Activated CD8-positive, alpha-beta memory T cell treated with anti-CD3 and anti-CD28 coated beads, Interleukin-2, amount 50 U/mL, for 4 hours (primary cell): ENCODE data around the gene AKR1C8.
"Not testable (repeated sequence)": the region's sequence is repeated elsewhere in the genome, so short reads cannot be mapped to it uniquely, and the experiment has no call there.

ENCODE experiments used
- DNase-seq: peaks from one replicate; pipeline ENCODE4 v3.0.0-alpha.2; 2020

AKR1C8 gene

GRCh38 chr10:5184987-5185775 lies at the start of gene AKR1C8:
TSS of gene AKR1C8 (minus strand) at chr10:5185150. CDS start at chr10:5185104, 46 bp downstream.
- DNase-seq: no peak

- no peak for DNase-seq
Observed at GRCh38 chr10:5234106-5234860, 49.3 kb upstream of the AKR1C8 start.

GRCh38 chr10:5233324-5233723 lies 48.4 kb upstream of the AKR1C8 start:
- DNase-seq: no peak

DNA sequence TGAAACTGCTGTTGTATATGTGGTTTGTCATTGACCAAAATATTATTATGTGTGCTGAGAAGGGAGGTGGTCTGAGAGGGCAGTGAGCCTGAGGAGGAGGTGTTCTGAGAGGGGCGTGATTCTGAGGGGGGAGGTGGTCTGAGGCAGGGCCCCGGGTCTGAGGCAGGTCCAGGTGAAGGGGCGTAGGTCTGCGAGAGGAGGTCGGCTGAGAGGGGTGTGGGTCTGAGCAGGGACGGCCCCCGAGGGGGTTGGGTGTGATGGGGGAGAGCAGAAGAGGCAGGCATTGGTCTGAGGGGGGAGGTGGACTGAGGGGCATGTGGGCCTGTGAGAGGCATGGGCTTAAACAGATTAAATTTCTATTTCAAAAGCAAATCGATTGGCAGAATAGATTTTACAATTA lies 44.1 kb upstream of the AKR1C8 start:
- no peak for DNase-seq

DNA sequence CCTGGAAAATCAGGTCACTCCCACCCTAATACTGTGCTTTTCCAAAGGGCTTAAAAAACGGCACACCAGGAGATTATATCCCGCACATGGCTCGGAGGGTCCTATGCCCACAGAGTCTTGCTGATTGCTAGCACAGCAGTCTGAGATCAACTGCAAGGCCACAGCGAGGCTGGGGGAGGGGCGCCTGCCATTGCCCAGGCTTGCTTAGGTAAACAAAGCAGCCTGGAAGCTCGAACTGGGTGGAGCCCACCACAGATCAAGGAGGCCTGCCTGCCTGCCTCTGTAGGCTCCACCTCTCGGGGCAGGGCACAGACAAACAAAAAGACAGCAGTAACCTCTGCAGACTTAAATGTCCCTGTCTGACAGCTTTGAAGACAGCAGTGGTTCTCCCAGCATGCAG lies 38.0 kb upstream of the AKR1C8 start:
- not testable (repeated sequence) for DNase-seq

DNA sequence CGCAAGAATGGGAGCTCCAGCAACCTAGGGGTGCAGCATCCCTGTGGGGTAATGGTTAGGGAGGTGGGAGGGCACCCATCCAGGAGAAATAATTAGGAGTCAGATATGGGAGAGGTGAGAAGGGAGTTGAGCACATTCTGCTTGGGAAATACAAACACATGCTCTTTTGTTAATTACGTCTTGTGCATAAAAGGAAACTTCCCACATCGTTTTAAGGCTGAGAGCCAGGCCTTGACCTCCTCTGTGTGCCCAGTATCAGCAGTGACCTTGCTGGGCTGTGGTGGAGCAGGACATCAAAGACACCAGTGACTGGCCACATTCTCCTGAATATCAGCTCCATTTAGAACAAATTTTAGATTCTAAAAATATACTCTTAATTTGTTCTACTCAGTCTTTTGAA lies 34.3 kb upstream of the AKR1C8 start:
- DNase-seq: no peak

DNA sequence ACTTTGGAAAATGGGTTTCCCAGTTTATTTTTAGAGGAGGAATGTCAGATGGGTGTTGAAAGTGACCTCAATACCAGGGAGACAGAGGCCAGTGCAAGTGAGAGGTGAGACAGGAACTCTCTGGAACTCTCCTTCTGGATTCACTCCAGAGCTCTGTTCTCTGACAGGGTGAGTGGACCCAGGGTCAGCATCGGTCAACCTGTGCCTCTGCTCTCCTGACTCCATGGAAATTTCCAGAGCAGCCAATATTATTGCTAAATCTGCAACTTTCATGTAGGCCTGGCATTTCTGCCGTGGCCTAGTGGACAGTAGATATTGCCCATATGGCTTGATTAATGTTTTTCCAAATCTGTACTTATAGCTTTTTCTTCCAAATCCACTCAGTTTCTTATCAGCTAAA lies 31.9 kb upstream of the AKR1C8 start:
- DNase-seq: no peak

DNA sequence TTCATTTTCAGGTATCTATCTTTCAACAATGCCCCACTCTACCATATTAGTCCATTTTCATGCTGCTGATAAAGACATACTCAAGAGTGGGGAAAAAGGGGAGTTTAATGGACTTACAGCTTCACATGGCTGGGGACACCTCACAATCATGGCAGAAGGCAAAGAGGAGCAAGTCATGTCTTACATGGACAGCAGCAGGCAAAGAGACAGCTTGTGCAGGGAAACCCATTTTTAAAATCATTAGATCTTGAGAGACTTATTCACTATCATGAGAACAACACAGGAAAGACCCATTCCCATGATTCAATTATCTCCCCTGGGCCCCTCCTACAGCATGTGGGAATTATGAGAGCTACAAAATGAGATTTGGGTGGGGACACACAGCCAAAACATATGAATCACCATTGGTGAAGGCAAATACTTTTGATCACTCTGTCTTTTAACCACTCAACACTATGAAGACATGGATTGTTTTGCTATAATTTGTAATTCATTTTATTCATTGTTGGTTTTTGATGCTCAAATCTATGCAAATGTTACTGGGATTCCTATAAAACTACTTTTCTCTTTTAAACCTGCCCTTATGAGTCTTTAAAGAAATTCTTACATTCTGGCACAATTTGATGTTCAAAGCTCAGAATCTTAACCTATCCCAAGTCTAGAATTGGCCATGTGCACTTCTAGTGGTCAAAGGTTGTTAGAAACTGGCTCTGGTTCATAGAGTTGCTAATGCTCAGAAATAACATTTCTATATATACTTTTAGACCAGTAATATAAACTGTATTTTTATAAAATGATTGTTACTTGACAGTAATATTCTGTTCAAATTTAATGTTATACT lies 27.0 kb upstream of the AKR1C8 start:
- no peak for DNase-seq

GRCh38 chr10:5210261-5210660 lies 25.3 kb upstream of the AKR1C8 start:
- not testable (repeated sequence) for DNase-seq

DNA sequence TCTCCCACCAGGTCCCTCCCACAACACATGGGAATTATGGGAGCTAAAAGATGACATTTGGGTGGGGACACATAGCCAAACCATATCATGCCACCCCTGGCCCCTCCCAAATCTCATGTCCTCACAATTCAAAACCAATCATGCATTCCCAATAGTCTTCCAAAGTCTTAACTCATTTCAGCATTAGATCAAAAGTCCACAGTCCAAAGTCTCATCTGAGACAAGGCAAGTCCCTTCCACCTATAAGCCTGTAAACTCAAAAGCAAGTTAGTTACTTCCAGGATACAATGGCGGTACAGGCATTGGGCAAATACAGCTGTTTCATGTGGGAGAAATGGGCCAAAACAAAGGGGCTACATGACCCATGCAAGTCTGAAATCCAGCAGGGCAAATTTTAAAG lies 24.8 kb upstream of the AKR1C8 start:
- not testable (repeated sequence) for DNase-seq

DNA sequence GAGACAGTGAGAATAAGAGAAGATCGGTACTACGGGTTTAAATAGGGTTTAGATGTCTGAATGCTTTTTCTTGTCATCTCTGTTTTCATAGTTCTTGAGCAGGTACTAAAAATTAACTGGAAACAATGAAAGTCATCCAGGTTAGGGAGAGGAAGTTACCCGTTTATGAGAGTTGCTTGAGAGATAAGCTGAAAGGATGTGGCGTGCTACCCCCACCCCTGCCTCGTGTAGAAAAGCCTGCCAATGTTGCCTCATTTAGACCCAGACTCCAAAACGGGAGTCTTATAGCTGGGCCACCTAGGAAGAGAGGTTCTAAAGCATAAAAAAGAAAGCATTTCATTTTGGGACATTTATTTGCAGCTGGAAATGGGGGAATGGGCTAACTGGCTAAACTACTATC lies 21.8 kb upstream of the AKR1C8 start:
- no peak for DNase-seq

GRCh38 chr10:5199398-5199797 lies 14.4 kb upstream of the AKR1C8 start:
- no peak for DNase-seq

DNA sequence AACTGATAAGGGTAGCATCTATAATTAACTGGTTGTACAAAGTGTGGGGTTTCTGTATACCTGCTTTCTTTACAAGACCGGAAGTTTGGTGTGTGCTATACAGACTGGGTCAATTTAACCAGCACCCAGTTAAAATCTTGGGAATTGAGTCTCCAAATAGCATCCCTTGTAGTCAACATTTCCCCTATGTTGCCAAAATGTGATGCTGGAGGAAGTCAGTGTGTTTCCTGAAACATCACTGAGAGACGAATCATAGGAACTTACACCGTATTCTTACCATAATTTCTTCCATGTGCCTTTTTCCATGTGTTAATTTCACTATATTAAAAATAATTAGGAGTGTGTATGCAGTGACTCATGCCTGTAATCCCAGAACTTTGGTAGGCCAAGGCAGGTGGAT lies 13.4 kb upstream of the AKR1C8 start:
- no peak for DNase-seq

DNA sequence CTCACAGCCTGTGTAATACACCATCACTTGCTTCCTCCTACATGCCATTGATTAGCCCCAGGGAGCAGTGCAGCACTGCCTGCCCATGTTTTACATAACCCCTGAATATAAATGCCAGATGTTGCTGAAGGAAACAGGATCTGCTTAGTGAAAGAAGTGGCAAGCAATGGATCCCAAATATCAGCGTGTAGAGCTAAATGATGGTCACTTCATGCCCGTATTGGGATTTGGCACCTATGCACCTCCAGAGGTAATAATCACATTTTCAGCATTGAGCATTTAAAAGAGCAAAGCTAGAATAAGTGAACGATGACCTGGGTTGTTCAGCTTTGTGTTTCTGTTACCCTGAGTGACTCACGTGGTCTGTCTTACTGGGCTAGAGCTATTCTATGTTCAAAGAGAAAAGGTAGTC lies 11.8 kb upstream of the AKR1C8 start, which contains the start of gene AKR1C4:
TSS of gene AKR1C4 (plus strand) at position 136 of the 412 bp plus-strand sequence. CDS start at position 167, 31 bp downstream.
- DNase-seq: no peak

DNA sequence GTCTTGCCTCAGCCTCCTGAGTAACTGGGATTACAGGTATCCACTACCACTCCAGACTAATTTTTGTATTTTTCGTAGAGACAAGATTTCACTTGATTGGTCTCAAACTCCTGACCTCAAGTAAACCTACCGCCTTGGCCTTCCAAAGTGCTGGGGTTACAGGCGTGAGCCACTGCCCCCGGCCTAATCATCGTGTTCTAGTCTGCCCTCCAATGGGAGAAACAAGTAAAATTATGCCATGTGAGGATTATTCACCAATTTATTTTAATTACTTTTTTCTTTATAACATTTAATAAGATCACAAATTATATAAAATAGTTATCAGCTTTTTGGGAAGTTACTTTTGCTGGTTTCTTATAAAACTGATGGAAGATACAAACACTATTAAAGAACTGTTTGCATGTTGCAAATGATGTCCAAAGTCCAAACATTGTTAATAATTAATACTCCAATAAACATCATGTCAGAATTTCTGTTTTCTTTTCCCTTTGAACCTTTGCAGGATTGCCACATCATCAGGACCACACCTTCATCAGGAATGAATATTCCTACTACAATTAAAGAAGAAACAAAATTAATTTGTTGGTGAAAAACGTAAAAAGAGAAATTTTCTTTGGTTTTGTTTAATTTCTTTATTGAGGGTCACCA lies 10.9 kb upstream of the AKR1C8 start:
- no peak for DNase-seq

GRCh38 chr10:5194431-5194830 lies 9.5 kb upstream of the AKR1C8 start:
- no peak for DNase-seq

DNA sequence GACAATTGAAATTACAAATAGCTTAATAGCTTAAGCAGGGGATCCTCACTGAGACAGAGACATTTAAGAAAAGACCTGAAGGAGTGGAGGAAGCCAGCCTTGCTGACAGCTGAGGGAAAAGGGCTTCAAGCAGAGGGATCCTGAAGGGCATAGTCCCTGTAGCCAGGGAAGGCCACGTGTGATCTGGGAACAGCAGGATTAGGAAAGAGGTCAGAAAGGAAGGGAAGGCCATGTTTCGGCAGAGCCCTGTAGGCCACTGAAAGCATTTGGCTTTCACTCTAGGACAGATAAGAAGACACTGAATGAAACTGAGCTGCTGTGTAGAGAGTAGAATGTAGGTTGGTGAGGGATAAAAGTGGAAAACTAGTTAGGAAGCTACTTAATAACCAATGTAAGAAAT lies 3.4 kb upstream of the AKR1C8 start:
- DNase-seq: no peak

- DNase-seq: no peak
Observed at GRCh38 chr10:5187867-5188266, 2.9 kb upstream of the AKR1C8 start.

- DNase-seq: no peak
Observed at GRCh38 chr10:5183923-5184322, 1.0 kb downstream of the AKR1C8 start.

- DNase-seq: not testable (repeated sequence)
Observed at GRCh38 chr10:5180503-5180902, 4.4 kb downstream of the AKR1C8 start.

DNA sequence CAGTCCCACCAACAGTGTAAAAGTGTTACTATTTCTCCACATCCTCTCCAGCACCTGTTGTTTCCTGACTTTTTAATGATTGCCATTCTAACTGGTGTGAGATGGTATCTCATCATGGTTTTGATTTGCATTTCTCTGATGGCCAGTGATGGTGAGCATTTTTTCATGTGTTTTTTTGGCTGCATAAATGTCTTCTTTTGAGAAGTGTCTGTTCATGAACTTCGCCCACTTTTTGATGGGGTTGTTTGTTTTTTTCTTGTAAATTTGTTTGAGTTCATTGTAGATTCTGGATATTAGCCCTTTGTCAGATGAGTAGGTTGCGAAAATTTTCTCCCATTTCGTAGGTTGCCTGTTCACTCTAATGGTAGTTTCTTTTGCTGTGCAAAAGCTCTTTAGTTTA lies 9.4 kb downstream of the AKR1C8 start:
- DNase-seq: not testable (repeated sequence)

DNA sequence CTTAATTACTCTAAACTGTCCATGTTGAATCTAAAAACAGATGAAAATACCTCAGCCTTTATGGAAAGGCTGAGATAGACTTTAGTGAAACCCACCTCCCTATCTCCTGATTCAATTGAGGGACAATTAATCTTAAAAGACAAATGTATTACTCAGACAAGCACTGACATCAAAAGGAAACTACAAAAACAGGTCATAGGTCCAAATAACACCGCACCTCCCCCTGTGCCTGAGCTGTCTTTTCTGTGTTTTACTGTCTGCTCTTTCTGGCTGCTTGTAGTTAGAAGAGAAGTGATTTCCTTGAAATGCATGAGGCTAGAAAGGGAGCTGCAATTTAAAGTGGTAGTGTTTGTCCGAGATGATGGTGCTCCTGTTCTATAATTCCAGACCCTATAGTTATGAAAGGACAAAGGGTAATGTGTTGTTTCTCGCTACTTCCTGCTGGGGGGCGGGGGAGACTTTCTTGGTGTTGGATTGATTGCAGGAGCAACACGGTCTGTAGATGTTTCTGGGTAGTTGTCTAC lies 16.0 kb downstream of the AKR1C8 start:
- no peak for DNase-seq
